GM18526 (cell line): ENCODE measurements around the gene QKI.

ENCODE experiments used
- POLR2A ChIP-seq: IDR thresholded peaks from 3 replicates; pipeline ENCODE4 v1.6.1; 2011; ENCODE audit not compliant: insufficient read length; ENCODE audit errors: extremely low read depth

Gene QKI

DNA sequence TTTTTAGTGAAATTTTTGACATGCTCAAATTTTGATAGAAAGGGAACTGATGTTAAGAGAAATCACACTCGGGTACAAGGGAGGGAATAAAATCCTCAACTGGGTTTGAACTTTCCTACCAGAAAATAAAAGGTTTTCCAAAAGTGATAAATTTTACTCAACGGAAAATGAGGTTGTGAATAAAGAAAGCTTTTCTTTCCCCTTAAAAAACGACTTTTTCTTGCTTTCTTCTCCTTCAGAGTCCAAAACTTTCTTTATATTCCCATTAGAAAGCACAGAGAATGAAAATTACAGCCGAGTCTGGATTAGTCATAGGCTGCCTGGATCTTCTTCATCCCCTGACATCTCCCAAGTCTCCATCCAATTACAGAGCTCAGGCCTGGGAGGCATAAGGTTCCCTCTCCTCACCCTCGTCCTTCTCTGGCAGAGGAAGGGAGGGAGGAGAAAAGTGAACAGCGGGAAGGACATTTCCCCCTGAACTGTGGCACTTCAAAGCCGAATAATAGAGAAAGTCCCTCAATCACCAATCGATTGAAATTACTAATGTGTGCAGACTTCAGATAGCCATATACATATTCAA lies 28.1 kb upstream of the QKI start:
- no peak for TF ChIP-seq POLR2A

DNA sequence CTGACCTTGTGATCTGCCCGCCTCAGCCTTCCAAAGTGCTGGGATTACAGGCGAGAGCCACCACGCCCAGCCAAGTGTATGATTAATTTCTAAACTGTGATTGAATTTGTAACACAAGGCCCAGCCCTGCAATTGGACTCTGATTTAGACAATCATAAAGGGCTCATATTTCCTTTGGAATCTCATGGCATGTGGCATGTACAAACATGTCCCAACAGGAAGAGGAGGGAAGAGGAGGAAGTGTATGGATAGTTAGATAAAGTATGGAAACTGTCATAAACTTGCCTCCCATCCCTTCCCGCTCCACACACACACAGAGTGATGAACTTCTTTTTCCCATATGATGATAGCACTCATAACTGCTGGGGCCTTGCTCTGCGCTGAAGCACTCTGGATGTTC lies 27.2 kb upstream of the QKI start:
- TF ChIP-seq POLR2A: no peak

DNA sequence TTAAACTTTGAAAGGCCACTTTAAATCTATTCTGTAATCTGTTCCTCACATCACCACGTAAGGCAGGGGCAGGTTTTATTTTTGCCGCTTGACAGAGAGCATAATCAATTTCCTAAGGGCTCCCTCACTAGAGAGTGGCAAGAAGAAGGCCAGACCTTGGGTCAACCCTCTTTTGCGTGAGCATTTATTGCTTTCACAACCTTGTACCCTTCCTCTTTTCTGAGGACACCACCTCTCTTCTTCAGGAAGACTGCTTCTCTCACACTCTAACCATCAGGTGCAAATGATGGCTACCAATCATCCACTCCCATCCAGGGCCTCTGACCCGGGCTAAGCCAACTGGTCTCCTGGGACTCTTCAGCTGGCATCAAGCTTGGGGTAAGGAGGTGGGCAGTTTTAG lies 25.2 kb upstream of the QKI start:
- TF ChIP-seq POLR2A: no peak

DNA sequence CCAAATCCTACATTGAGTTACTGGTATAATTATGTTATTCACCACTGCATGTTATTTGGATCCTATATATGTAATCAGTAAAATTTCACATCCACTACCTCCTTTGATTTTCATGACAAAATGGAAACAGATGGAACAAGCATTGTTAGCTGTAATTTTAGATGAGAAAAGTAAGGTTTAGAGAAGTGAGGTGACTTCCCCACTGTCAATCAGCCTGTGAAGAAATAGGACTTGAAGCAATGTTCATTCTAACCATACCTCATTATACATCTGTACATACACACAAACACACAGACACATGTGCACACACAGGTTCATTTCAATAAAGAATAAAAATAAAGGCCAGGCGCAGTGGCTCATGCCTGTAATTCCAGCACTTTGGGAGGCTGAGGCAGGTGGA lies 23.7 kb upstream of the QKI start:
- no peak for TF ChIP-seq POLR2A

DNA sequence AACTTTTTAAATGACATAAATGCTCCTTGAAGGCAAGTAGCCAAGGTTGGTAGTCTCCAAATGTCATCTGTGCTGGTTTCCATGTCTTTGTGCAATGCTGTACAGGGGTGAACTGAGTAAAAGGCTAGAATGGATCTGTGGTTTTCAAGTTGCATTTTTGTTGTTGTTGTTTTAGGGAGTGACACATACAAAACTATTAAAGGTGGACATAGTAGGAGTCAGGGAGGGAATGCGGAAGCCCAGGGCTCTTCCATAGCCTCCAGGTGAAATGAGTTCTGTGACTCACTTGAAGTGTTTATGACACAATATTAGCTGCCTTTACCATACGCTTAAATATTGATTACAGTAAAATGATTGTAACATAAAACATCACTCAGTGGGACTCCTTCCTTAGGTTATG lies 22.5 kb upstream of the QKI start:
- TF ChIP-seq POLR2A: no peak

DNA sequence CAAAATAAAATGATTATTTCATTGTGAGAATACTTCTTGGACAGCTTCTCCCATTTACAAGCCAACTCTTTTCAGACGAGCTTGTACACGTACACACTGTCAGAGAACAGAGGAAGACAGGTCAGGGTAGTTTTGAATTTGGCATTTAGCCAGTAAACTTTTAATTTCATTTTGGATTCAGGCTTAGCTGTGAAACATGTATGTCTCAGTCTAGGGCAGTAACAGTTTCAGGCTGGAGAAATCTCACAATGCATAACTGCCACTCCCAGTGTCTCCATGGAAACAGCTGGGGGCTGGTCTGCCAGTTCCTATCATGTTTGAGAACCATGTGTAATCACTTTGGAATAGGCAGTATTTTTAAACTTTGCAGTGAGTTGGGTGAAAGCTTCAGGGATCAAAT lies 22.0 kb upstream of the QKI start:
- TF ChIP-seq POLR2A: no peak

DNA sequence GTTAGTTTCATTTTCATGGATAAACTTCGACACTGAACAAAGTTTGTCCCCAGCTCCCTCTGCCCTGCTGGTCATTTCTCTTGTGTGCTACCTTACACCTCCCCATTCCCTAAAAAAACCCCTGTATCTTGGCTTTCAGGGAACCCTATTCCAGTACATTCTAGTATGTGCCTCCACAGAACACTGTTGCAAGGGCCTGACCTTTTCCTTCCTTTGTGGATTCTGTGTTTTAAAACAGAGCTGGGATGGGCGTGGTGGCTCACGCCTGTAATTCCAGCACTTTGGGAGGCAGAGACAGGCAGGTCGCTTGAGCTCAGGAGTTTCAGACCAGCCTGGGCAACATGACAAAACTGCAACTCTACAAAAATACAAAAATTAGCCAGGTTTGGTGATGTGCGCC lies 20.6 kb upstream of the QKI start:
- no peak for TF ChIP-seq POLR2A

DNA sequence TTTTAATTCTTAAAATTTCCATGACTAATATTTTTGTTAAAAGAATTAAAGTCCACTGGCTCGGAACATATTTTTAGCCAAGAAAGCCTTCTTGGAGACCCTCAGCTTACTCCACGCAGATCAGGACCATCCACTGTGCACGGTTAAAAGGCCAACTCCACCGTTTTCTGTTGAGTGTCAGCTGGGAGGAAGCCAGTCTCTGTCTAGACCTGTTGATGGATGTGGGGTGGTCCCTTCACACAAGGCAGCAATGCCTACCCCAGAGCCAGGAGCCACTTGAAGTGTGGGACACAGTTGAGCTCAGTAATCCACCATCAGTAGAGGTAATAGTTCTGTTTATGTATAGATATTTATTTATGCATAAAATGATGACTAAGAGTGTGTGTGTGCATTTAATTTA lies 19.9 kb upstream of the QKI start:
- no peak for TF ChIP-seq POLR2A

DNA sequence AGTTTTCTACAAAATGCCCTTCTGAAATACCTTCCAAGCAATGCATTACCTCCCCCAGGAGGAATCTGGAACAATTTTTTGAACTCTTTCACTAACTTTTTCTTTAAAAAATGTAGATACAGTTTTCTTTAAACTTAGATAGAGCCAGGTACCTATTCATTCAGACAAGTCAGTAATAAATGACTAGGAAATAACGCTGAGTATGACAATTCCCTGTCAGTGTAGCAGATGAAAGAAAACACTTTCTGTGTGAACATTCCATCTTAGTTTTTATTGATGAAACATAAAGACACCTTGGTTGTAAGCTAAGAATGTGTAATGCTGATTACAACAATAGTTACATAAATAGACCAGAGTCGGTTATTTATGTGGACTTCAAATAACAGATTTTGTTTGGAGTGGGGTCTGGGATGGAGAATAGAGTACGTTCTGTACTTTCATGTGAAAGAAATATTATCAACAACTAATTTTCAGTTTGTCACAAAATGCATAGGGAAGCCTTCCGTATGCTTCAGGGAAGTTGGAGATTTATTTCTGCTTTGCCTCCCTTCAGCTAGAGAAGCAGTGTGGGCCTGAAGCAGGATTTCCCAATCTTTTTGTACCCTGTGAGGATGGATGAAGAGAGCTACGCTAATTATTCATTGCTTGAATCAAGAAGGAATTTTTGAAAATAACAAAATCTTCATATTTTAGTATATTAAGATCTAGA lies 19.2 kb upstream of the QKI start:
- TF ChIP-seq POLR2A: no peak

DNA sequence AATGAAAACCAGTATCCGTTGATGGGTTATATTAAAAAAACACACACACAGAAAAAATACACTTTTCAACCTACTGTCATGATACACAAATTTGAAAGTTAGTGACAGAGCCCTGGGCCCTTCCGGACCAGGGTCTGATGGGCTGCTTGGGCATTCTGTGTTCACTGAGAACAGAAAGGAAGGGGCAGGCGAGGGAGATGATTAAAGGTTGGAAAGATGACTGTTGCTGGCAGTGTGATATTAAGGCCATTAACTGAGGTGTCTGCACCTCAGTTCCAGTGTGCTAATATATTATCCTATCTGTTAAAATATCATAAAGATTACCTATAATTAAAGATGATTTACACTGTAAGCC lies 18.7 kb upstream of the QKI start:
- TF ChIP-seq POLR2A: no peak

DNA sequence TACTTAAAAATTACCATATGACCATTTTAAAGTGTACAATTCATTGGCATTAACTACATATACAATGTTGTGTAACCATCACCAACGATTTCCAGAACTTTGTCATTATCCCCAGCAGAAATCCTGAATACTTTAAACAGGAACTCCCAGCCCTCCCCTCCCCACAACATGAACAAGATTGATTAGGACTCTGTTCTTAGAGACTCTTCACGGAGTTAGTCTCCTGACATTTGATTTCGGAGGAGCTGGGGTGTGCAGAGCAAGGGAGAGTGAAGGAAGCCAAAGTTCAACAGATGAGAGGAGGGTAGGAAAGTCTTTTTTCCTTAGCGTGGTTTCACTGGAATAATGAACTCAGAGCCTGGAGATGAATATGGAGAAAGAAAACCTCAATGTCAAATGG lies 17.2 kb upstream of the QKI start:
- no peak for TF ChIP-seq POLR2A

DNA sequence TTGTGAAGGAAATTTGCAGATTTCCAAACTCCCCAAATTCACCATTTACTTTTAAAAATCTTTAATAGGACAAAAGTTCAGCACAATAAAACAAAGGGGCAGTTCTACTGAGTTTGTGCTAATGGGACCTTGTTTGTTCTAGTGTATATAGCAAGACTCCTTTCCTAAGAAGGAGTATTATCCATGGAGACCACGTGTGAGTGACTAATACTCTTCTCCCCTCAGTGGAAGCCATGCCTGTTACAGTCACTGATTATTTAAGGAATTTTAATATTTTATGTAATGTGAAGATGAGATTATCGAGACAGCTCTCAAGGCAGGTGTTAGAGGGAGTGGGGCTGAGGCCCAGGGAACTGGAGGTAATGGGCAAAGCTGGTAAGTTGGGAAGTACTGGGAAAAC lies 16.4 kb upstream of the QKI start:
- TF ChIP-seq POLR2A: no peak

DNA sequence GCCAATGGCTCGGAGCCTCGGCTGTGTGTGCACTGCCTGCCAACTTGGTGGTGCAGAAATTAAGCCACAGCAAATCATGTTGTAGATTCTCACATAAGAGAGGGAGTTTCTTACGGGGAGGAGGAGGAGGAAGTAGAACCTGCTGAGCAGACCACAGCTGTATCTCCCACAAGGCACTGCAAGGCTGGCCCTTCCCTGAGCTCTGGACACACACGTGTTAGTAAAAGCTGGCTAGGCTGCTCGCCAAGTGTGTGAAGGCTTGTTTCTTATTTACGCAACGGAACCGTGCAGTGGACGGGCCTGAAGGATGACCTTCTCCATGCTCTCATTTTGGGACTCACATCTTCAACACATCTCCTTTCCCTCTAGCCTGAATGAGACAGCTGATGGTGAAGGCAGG lies 15.7 kb upstream of the QKI start:
- no peak for TF ChIP-seq POLR2A

DNA sequence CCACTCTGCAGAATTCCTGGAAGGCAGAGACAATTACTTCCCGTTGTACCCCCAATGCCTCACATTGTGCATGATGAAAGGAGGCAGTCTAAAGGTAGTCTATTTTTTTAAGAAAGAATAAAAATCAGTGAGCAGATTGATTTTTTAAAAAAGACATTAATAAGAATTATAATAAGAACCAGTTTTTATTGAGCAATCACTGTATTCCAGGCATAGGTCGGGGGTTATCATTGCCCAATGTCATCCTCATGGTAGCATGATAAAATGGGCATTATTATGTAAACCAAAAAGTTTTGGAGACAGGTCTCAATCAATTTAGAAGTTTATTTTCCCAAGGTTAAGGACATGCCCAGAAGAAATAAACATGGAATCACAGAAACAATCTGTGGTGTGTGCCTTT lies 14.0 kb upstream of the QKI start:
- TF ChIP-seq POLR2A: no peak

DNA sequence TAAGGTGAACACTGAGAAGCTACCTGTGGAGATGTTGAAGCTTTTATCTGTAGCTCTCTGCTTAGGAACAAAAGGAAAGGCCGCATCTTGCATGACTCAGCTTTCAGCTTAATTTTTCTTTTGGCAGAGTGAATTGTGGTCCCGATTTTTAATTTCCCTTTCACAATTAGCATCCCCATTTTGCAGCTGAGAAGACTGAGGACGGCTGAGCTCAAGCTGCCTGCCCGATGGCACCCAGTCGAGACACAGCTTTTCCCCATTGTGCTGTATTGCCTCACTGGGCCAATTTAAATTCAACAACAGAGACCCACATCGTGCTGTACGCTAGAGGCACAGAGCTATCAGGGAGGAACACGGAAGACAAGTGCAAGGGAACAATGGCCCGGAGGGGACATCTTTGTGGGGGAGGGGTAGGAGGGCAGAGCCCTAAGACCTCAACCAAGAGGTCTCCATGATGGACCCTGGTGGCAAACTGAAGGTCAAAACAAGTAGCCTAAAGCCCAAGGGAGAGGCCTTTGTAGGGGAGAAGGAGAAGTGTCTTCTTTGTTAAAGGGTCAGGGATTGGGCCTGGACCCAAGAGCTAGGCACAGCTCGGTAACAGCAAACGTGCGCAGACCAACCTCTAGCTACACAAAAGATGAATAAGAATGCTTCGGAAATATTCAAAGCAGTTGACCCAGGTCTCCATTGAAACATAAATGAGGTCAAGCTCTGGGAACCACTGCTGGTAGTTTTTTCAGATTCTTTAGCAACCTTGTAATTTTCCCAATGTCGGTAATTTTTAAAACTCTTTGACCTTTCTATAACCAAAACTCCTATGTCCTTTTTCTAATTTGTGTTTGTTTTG lies 13.3 kb upstream of the QKI start:
- TF ChIP-seq POLR2A: no peak

DNA sequence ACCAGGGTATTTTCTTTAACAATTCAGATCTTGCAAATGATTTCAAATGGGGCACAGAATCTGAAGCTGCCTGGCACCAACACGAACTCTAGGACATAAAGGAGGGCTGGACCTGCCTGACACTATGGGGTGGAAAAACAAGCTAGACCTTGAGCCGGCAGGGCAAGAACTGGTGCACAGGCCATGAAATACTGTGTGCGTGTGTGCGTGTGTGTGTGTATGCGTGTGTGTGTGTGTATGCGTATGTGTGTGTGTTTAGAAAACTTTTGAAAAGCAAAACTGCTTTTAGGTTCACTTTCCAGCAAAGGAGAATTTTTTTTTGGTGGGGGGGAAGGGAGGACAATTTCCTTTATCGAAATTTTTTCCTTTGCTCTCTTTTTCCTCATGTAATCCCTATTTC lies 11.9 kb upstream of the QKI start:
- TF ChIP-seq POLR2A: no peak
